ENCODE results near the gene MON1A.
"Not testable (repeated sequence)": the region's sequence is repeated elsewhere in the genome, so short reads cannot be mapped to it uniquely, and the experiment has no call there.

The MON1A gene

DNA sequence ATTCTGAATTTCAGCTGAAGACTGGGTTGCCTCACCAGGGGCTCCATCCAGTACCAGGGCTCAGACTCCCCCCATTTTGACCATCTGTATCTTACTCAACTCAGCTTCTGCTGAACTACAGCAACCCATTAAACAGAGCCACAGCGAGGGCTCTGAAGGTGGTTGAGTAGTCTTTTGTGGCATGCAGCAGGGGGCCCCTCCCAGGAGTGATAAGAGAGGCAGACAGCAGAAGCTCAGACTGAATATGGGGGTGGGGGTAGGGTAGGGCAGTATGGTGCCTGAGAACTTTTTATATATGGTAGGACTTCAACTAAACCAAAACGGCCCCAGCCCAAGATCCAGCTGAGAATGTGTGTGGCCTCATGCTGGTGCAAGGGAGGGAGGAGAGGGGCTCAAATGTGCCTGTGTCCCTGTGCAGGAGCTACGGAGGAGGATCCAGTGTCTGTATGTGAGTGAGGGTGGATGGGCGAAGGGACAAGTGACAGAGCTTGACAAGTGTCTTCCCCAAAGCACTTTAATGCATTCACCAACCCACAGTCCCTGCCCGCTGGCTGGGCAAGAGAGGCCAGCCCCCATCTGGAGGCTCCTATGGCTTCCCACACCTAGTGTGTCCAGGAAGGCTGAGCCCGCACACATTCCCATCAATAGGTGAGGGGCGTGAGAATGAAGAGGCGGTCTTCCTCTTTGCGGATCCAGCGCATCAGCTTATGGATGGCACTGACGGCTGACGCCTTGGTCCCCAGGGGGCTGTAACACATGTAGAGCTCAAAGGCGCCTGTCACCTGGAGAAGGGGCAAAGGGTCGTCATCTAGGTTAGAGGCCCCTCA is 21.0 kb downstream of the MON1A start:
- DNase-seq (ENCODE audit: low read depth) = no peak
- TF ChIP-seq, protein P1, sequence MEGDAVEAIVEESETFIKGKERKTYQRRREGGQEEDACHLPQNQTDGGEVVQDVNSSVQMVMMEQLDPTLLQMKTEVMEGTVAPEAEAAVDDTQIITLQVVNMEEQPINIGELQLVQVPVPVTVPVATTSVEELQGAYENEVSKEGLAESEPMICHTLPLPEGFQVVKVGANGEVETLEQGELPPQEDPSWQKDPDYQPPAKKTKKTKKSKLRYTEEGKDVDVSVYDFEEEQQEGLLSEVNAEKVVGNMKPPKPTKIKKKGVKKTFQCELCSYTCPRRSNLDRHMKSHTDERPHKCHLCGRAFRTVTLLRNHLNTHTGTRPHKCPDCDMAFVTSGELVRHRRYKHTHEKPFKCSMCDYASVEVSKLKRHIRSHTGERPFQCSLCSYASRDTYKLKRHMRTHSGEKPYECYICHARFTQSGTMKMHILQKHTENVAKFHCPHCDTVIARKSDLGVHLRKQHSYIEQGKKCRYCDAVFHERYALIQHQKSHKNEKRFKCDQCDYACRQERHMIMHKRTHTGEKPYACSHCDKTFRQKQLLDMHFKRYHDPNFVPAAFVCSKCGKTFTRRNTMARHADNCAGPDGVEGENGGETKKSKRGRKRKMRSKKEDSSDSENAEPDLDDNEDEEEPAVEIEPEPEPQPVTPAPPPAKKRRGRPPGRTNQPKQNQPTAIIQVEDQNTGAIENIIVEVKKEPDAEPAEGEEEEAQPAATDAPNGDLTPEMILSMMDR (IDR thresholded peaks at IDR 0.05; ENCODE audit: low read length, missing control alignments) = no peak
- H3K4me3 ChIP-seq (replicated peaks; ENCODE audit: low read depth, low read length) = no peak overlapping the region

DNA sequence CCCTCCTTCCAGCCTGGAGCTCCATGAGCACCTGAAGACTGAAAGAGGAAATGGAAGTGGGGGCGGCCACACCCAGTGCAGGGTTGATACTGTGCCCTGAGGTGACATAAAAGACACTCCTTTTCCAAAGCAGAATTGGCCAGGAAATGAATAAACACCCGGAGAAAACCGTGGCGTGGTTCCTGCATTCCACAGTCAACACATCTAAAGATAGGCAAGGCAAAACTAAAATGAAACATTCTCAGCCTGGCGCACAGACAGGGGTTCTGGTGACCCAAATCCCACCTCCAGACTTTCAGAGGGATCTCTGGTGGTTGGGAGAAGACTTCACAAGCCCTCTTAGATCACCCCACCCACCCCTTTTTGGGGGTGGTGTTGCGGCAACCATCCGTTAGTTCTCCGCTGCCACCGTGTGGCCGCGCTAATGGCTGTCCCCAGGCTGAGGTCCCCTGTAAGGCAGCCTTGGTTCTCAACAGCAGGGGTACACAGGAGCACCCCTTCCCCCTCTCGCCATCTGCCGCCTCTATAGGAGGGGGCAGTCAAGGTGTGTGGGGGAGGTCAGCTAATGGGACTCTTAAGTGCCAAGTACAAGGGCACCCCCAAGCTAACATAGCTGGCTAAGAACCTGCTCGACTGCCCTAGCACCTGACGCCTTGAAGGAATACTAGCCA is 23.4 kb downstream of the MON1A start:
- peak overlapping the region; percentile 32 for H3K4me3 ChIP-seq (replicated peaks; ENCODE audit: low read depth, low read length)
- peak; percentile 49 for DNase-seq (ENCODE audit: low read depth)
- TF ChIP-seq, protein P1 (IDR thresholded peaks at IDR 0.05; ENCODE audit: low read length, missing control alignments) = peak; percentile 70

DNA sequence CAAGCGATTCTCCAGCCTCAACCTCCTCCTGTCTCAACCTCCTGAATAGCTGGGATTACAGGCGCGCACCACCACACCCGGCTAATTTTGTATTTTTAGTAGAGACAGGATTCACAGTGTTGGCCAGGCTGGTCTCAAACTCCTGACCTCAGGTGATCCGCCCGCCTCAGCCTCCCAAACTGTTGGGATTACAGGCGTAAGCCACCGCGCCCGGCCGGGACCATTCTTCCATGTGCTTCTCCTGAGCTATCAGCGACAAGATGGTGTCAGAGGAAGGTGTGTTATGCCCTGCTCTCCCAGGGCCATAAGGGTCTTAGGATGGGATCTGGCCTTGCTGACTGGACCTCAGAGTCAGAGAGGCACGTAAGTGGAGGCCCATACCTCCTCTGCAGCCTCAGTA is 25.2 kb downstream of the MON1A start:
- not testable (repeated sequence) for DNase-seq (ENCODE audit: low read depth); H3K4me3 ChIP-seq (replicated peaks; ENCODE audit: low read depth, low read length)

DNA sequence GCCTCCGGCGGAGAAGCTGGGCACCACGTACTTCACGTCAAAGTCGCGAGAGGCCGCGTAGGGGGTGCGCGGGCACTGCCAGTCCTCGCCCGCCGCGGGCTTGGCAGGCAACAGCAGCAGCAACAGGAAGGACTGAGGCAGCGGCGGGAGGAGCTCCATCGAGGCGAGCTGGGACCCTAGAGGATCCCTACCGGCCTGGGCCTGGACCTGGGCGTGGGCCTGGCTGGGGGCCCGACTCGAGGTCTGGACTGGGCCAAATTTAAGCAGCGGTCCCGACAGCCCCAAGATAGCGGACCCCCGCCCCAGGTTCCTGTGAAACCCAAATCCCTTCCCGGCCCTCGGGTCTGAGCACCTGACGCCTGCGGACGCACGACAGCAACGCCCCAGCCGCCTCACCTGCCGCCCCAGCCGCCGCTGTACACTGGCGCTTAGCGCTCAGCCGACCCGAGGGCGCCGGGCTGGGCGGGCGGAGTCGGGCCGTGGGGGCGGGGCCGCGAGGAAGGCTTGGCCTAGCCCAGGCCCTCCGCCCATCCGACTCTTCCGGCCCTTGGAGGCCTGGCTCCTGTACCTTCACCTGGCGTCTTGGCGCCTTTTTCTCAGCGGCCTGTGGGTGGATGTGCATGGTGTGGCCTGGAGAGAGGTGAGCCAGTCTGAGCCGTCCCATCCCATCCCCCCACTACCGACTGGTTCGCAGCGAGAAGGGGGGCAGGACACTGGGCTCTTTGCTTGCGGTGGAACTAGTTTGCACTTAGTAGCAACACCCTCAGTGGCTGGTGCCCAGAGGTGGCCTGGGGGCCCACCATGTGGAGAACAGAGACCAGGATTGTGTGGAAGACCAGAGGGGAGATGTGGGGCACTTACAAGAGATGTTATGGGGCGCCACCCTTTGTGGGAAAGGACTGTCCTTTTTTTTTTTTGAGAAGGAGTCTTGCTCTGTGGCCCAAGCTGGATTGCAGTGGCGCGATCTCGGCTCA is 25.9 kb downstream of the MON1A start, which contains the start of gene MST1R:
Gene MST1R (minus strand): TSS at position 423 of the 974 bp plus-strand sequence. CDS start 264 bp downstream, at position 159.
- DNase-seq (ENCODE audit: low read depth) = peak; percentile 25
- TF ChIP-seq, protein P1 (IDR thresholded peaks at IDR 0.05; ENCODE audit: low read length, missing control alignments) = no peak
- H3K4me3 ChIP-seq (replicated peaks; ENCODE audit: low read depth, low read length) = no peak within 1 kb of the TSS

DNA sequence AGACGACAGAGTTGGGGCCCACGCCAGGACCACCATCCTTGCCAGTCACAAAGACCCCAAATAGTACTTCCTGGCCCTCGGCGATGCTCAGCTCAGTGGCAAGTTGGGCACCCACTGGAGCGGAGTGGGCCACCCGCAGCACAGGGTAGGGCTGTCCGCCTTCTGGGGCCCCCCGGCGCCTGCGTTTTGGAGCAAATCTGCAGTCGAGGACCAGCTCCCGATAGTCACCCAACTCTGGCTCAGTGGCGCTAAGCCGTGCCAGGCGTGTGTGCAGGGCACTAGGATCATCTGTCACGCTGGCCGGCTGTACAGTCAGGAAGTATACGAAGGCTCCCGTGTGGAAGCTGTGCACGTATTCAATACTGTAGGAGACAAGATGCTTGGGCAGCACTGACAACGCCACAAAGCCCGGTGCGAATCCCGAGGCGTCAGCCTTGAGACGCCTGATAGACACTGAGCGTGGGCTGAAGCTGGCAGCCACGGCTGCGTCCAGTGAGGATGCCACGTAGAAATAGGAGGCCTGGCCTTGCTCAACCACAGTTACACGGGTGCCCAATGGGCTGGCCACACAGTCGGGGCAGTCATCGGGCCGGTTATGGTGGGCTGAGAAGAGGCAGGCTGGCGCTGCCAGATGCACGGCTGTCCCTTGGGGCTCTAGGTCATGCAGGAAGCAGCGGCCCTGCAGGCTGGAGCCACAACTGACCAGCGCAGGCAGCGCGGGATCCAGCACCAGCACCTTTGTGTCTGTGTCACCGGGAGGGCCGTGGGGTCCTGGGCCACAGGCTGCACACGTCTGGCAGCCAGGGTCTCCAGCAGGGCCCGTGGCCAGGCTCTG is 26.9 kb downstream of the MON1A start:
- TF ChIP-seq, protein P1 (IDR thresholded peaks at IDR 0.05; ENCODE audit: low read length, missing control alignments) = no peak
- H3K4me3 ChIP-seq (replicated peaks; ENCODE audit: low read depth, low read length) = no peak overlapping the region
- no peak for DNase-seq (ENCODE audit: low read depth)

DNA sequence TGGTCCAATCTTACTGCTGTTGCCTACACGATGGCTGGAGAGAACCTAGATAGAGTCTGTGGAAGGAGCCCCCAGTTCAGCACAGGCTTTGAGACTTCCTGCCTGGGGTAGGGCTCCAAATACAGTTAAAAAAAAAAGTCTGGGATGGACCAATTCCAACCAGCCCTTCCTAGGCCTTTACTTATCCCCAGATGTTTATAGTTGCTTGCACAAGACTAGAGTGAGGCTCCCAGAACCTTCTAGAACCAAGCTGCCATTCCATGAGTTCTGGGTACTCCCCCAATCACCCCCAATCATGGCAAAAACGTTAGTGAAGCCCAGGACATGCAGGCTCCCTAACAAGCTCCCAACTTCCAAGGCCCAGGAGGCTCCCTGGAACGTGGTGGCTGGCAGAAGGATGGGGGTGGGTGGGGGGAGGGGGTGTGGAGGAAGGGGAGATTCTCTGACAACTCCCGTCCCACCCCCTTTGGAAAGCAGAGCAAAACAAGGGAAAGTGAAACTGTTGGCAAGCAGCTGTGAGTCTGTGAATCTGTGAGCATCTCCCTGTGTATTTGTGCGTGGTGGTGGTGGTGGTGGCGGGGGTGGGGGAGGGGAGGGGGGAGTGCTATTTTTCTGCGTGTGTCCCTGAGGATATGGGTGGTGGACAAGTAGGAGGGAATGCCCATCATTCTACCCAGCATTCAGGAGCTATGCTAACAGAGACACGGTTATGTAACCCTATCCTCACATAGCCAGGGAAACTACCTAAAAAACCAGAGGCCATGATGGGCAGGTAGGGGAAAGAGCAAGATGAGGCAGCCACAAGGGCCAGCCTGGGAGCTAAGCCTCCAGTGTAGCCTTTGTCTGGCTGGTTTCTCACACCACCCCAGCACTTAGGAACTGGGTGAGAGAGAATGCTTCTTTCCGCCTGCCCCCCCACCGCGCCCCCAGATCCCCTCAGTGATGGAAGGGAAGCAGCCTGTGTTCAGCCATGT is 28.0 kb downstream of the MON1A start:
- no peak overlapping the region for H3K4me3 ChIP-seq (replicated peaks; ENCODE audit: low read depth, low read length)
- DNase-seq (ENCODE audit: low read depth) = no peak
- TF ChIP-seq, protein P1 (IDR thresholded peaks at IDR 0.05; ENCODE audit: low read length, missing control alignments) = no peak

Measured in fibroblast of pulmonary artery (primary cell).